Panc1 (cell line): Measurements from ENCODE around the gene STK35. TPM values are rescaled to one million over a fixed set of nuclear protein-coding genes. Genes with fewer than 3 reads are reported as not detected.

Experiments used
- ATAC-seq: fragments of 200-7000 bp; cut with Tn5 transposase; 2 replicates; pipeline ENCODE4 v1.9.1; 2020; ENCODE audit warnings: mild to moderate bottlenecking, moderate library complexity
- BruUV-seq: library from RNA; stranded (reverse); fragments of 400-500 nt; replicated peaks from 2 replicates; lab custom pipeline; 2021; lab: Mats Ljungman, UMichigan
- CTCF ChIA-PET: fragments of 300-600 bp; sonication (Branson Sonifier 250); formaldehyde crosslinking; loops from one replicate; lab custom pipeline; 2022; ENCODE audit warnings: antibody characterized with exemption; lab: Charles Lee
- POLR2A ChIA-PET: fragments of 300-600 bp; sonication (Branson Sonifier 250); formaldehyde crosslinking; loops from one replicate; lab custom pipeline; 2022; ENCODE audit warnings: antibody characterized with exemption; lab: Charles Lee
- DNase-seq: peaks from one replicate; pipeline ENCODE4 v3.0.0-alpha.2; 2010; ENCODE audit warnings: low read depth, low spot score
- H3K27ac ChIP-seq: 2 replicates; pipeline ENCODE4 v1.5.1; 2011; ENCODE audit warnings: mild to moderate bottlenecking, low read length, inconsistent platforms
- H3K27me3 ChIP-seq: fragments of 200-500 bp; sonication (Bioruptor generic); 2 replicates; pipeline ENCODE4 v1.6.0; 2014; ENCODE audit warnings: low read length, inconsistent platforms; ENCODE audit not compliant: control insufficient read depth, insufficient read depth
- H3K36me3 ChIP-seq: fragments of 200-500 bp; sonication (Bioruptor generic); 2 replicates; pipeline ENCODE4 v1.5.1; 2014; ENCODE audit warnings: inconsistent platforms, mild to moderate bottlenecking, low read length, moderate library complexity; ENCODE audit not compliant: control insufficient read depth, insufficient read depth
- H3K4me1 ChIP-seq: 2 replicates; pipeline ENCODE4 v1.5.1; 2011; ENCODE audit warnings: inconsistent platforms, mild to moderate bottlenecking, low read length, moderate library complexity; ENCODE audit not compliant: control insufficient read depth, insufficient read depth
- H3K4me3 ChIP-seq, 2 experiments: 2 replicates each; pipeline ENCODE4 v1.5.1; 2011 to 2012; ENCODE audit warnings: low read depth in 2 of 2, low read length in 2 of 2, mild to moderate bottlenecking in 2 of 2, inconsistent platforms in 1 of 2, moderate library complexity in 1 of 2
- H3K9me3 ChIP-seq: fragments of 200-500 bp; sonication (Bioruptor generic); 2 replicates; pipeline ENCODE4 v1.5.1; 2014; ENCODE audit warnings: low read depth, mild to moderate bottlenecking, inconsistent platforms, low read length, moderate library complexity; ENCODE audit not compliant: control insufficient read depth, insufficient read depth
- POLR2AphosphoS5 ChIP-seq: IDR thresholded peaks from 2 replicates; pipeline ENCODE4 v1.6.1; 2012; ENCODE audit warnings: mild to moderate bottlenecking, low read depth, low read length, moderate library complexity
- SIN3A ChIP-seq: IDR thresholded peaks from 2 replicates; pipeline ENCODE4 v1.6.1; 2012; ENCODE audit warnings: low read depth, mild to moderate bottlenecking, low read length, moderate library complexity, borderline replicate concordance; ENCODE audit not compliant: insufficient read depth
- TCF7L2 ChIP-seq: IDR thresholded peaks from 2 replicates; pipeline ENCODE4 v1.6.1; 2011; ENCODE audit warnings: mild to moderate bottlenecking, low read depth, low read length, inconsistent platforms
- in situ Hi-C: cut with HindIII; loops from 2 replicates; pipeline ENCODE4 v1.10.0; 2016; ENCODE audit warnings: low sequenced_read_pairs, low pct_unique_long_range_greater_than_20kb
- intact Hi-C: fragments of 100-400 bp; cut with micrococcal nuclease; formaldehyde crosslinking; loops from one replicate; pipeline ENCODE4 v1.10.0; 2022; ENCODE audit not compliant: unreplicated experiment
- total RNA-seq: library from RNA; stranded (reverse); gene quantifications from one replicate; pipeline ENCODE4 v1.2.1, GENCODE V29; 2021; ENCODE audit not compliant: unreplicated experiment
- TF ChIP-seq, protein P1 (sequence below): fragments of 450-650 bp; IDR thresholded peaks from 2 replicates; pipeline ENCODE4 v1.5.1; 2017; ENCODE audit warnings: mild to moderate bottlenecking
- TF ChIP-seq, protein P2 (sequence below), 2 experiments: IDR thresholded peaks; 2 replicates each; pipeline ENCODE4 v1.6.1; 2011 to 2012; ENCODE audit warnings: low read depth in 2 of 2, control low read depth in 1 of 2, low read length in 1 of 2, mild to moderate bottlenecking in 1 of 2, moderate library complexity in 1 of 2; ENCODE audit not compliant: insufficient read depth in 1 of 2

Gene STK35
- total RNA-seq, 1 experiment from 2014 or later, result 27.6 TPM

DNA sequence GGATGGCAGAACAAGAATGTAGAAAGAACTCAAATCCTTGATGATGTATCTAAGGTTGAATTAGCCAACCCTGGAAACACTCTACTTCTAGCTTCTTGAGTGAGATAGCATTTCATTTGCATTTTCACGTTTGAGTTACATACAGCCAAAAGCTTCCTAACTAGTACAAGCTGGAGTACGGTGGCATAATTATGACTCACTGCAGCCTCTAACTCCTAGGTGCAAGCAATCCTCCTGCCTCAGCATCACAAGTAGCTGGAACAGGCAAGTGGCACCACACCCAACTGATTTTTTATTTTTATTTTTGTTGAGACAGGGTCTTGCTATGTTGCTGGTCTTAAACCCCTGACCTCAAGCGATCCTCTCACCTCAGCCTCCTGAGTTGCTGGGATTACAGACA is 36.5 kb upstream of the STK35 start:
- DNase-seq, result no peak
- ChIA-PET CTCF (interaction anchor here (0.7 kb wide), 1 partner anchor 810 kb away, joined by 4 read pairs; no protein-coding TSS in a partner anchor), POLR2A (no interaction called here)
- no peak overlapping the region for H3K4me3 ChIP-seq
- no TSS peak for BruUV-seq
- intact Hi-C loops (no loop called here), in situ Hi-C loops (no loop called here)
- ATAC-seq, result no peak
- H3K27ac ChIP-seq, result no peak overlapping the region
- H3K27me3 ChIP-seq, result peaks cover 33% of the 10 kb centered on the region
- H3K36me3 ChIP-seq, result no peaks in the 10 kb centered on the region
- no peaks in the 10 kb centered on the region for H3K9me3 ChIP-seq
- TF ChIP-seq TCF7L2 (no peak), POLR2AphosphoS5 (no peak), SIN3A (no peak)
- TF ChIP-seq, protein P1, sequence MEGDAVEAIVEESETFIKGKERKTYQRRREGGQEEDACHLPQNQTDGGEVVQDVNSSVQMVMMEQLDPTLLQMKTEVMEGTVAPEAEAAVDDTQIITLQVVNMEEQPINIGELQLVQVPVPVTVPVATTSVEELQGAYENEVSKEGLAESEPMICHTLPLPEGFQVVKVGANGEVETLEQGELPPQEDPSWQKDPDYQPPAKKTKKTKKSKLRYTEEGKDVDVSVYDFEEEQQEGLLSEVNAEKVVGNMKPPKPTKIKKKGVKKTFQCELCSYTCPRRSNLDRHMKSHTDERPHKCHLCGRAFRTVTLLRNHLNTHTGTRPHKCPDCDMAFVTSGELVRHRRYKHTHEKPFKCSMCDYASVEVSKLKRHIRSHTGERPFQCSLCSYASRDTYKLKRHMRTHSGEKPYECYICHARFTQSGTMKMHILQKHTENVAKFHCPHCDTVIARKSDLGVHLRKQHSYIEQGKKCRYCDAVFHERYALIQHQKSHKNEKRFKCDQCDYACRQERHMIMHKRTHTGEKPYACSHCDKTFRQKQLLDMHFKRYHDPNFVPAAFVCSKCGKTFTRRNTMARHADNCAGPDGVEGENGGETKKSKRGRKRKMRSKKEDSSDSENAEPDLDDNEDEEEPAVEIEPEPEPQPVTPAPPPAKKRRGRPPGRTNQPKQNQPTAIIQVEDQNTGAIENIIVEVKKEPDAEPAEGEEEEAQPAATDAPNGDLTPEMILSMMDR, result no peak
- no peaks in the 10 kb centered on the region for H3K4me1 ChIP-seq

DNA sequence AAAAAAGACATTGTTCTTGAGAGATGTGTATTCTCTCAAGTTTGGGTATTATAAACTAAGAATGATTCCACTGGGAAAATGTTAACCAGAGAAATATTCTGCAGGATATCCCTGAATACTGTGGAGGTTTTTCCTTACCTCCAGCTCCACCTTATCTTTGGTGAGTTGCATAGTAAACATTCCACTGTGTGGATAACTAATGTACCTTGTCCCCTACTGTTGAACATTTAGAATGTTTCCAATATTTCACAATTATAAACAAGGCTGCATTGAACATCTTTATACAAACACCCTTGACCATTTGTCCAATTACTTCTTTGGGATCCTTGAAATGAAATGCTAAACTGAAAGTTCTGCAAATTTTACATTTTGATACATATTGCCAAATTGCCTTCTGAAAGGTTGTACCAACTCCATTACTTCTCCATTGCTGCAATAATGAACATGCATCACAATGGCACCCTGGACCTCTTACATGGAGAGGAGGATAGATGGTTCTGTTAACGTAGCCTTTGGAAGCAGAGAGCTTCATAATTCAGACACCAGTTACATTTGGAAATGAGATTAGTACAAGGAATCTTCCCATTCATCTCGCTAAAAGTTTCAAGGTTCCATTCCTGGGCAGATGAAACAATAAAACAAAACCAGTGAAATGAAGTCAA is 35.0 kb upstream of the STK35 start:
- ChIA-PET POLR2A (no interaction called here), CTCF (no interaction called here)
- Histone ChIP-seq H3K9me3 (no peaks in the 10 kb centered on the region), H3K27me3 (peaks cover 33% of the 10 kb centered on the region), H3K27ac (no peak overlapping the region), H3K36me3 (no peaks in the 10 kb centered on the region), H3K4me1 (no peaks in the 10 kb centered on the region), H3K4me3 (no peak overlapping the region)
- intact Hi-C loops (no loop called here), in situ Hi-C loops (no loop called here)
- no TSS peak for BruUV-seq
- no peak for DNase-seq
- TF ChIP-seq, protein P2, sequence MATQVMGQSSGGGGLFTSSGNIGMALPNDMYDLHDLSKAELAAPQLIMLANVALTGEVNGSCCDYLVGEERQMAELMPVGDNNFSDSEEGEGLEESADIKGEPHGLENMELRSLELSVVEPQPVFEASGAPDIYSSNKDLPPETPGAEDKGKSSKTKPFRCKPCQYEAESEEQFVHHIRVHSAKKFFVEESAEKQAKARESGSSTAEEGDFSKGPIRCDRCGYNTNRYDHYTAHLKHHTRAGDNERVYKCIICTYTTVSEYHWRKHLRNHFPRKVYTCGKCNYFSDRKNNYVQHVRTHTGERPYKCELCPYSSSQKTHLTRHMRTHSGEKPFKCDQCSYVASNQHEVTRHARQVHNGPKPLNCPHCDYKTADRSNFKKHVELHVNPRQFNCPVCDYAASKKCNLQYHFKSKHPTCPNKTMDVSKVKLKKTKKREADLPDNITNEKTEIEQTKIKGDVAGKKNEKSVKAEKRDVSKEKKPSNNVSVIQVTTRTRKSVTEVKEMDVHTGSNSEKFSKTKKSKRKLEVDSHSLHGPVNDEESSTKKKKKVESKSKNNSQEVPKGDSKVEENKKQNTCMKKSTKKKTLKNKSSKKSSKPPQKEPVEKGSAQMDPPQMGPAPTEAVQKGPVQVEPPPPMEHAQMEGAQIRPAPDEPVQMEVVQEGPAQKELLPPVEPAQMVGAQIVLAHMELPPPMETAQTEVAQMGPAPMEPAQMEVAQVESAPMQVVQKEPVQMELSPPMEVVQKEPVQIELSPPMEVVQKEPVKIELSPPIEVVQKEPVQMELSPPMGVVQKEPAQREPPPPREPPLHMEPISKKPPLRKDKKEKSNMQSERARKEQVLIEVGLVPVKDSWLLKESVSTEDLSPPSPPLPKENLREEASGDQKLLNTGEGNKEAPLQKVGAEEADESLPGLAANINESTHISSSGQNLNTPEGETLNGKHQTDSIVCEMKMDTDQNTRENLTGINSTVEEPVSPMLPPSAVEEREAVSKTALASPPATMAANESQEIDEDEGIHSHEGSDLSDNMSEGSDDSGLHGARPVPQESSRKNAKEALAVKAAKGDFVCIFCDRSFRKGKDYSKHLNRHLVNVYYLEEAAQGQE (IDR thresholded peaks at IDR 0.05; ENCODE audit: insufficient read depth in 1 of 2, low read depth in 2 of 2, low read length in 1 of 2), result no peak
- no peak for TF ChIP-seq TCF7L2
- TF ChIP-seq POLR2AphosphoS5, result no peak
- TF ChIP-seq SIN3A, result no peak
- TF ChIP-seq, protein P1, result no peak
- ATAC-seq, result no peak
